Endodermal cell (in vitro differentiated cells): Measurements from ENCODE around the gene CDADC1. TPM values are rescaled to one million over a fixed set of nuclear protein-coding genes. Genes with fewer than 3 reads are reported as not detected.

ENCODE experiments used
- DNase-seq: peaks from one replicate; pipeline ENCODE4 v3.0.0-alpha.2; 2017
- H3K27ac ChIP-seq: 2 replicates; pipeline ENCODE4 v1.5.1; 2013; ENCODE audit warnings: mild to moderate bottlenecking, low read depth, low read length, moderate library complexity
- H3K27me3 ChIP-seq: 2 replicates; pipeline ENCODE4 v1.6.1; 2013; ENCODE audit warnings: mild to moderate bottlenecking, low read length, moderate library complexity; ENCODE audit not compliant: insufficient read depth, control insufficient read depth, poor library complexity, severe bottlenecking
- H3K36me3 ChIP-seq: 2 replicates; pipeline ENCODE4 v1.7.0; 2013; ENCODE audit warnings: mild to moderate bottlenecking, low read length, moderate library complexity; ENCODE audit not compliant: control insufficient read depth, insufficient read depth
- H3K4me1 ChIP-seq: one replicate; pipeline ENCODE4 v1.7.0; 2013; ENCODE audit warnings: low read length; ENCODE audit not compliant: control insufficient read depth, insufficient read depth
- H3K4me3 ChIP-seq: 2 replicates; pipeline ENCODE4 v1.5.1; 2013; ENCODE audit warnings: mild to moderate bottlenecking, low read length, moderate library complexity
- H3K9ac ChIP-seq: 2 replicates; pipeline ENCODE4 v1.6.1; 2013; ENCODE audit warnings: mild to moderate bottlenecking, low read length, moderate library complexity; ENCODE audit not compliant: poor library complexity, severe bottlenecking; ENCODE audit errors: extremely low read depth
- H3K9me3 ChIP-seq: 2 replicates; pipeline ENCODE4 v1.6.1; 2013; ENCODE audit warnings: mild to moderate bottlenecking, low read length, moderate library complexity; ENCODE audit not compliant: control insufficient read depth
- H3K27ac Mint-ChIP-seq: 2 replicates; pipeline ENCODE4 v1.8.0; 2020; ENCODE audit warnings: mixed read lengths
- H3K27me3 Mint-ChIP-seq: 2 replicates; pipeline ENCODE4 v1.8.0; 2021; ENCODE audit warnings: mild to moderate bottlenecking, mixed read lengths; ENCODE audit not compliant: insufficient read depth
- H3K36me3 Mint-ChIP-seq: 2 replicates; pipeline ENCODE4 v1.8.0; 2020; ENCODE audit warnings: low read depth, mixed read lengths
- H3K4me1 Mint-ChIP-seq: 2 replicates; pipeline ENCODE4 v1.8.0; 2020; ENCODE audit warnings: mixed read lengths
- H3K4me3 Mint-ChIP-seq: 2 replicates; pipeline ENCODE4 v1.8.0; 2020; ENCODE audit warnings: mild to moderate bottlenecking, moderate library complexity, mixed read lengths
- H3K9me3 Mint-ChIP-seq: 2 replicates; pipeline ENCODE4 v1.8.0; 2020; ENCODE audit warnings: mild to moderate bottlenecking, mixed read lengths
- WGBS, 2 experiments: methylation state at CpG; one replicate each; pipeline versions ENCODE4 v1.1.5 to v1.1.7; 2013; ENCODE audit warnings: missing lambda C conversion rate in 2 of 2, mixed read lengths in 1 of 2; ENCODE audit not compliant: insufficient coverage in 1 of 2, insufficient read length in 1 of 2; 5-methylcytosine and 5-hydroxymethylcytosine counted together
- total RNA-seq, 2 donors: library from RNA; stranded (reverse); fragmentation: NEBNext Ultra II Directional in 1 of 2; extraction: Animal tissue kit (Norgen Biotek cat#: 25700) in 1 of 2; gene quantifications; 2 replicates in 1 of 2; 3 replicates in 1 of 2; pipeline ENCODE4 v1.2.1, GENCODE V29; 2021
- TF ChIP-seq, protein P1 (sequence below): fragments of 200-600 bp; sonication (generic); conservative IDR thresholded peaks from 2 replicates; pipeline ENCODE4 v1.5.0; 2021; ENCODE audit warnings: antibody characterized with exemption, mild to moderate bottlenecking

CDADC1 gene
- total RNA-seq, 2 donors from 2014 or later, result 6.0 to 15.8 TPM

DNA sequence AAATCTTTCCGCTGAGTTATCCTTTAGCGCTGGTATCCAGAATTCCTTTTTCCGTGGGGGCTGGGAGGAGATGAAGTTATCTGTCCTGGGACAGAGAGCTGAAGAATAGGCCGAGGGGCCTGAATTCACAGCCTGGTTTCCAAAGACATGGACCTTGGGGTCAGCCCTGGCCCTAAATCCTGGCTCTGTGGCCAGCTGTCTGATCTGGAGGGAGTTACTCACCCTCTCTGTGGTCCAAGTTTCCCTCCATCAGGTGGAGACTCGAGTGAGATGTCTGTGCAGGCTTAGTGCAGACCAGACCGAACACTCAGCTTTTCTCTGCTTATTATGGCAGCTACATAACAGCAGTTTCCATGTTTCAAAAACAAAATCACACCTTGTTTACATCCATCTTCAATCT is 59.6 kb downstream of the CDADC1 start:
- no peaks in the 10 kb centered on the region for H3K27me3 ChIP-seq
- H3K27ac Mint-ChIP-seq, result no peak overlapping the region
- WGBS, 2 experiments, result 87 to 95% methylated on average over 5 to 6 of the region's 6 CpGs

DNA sequence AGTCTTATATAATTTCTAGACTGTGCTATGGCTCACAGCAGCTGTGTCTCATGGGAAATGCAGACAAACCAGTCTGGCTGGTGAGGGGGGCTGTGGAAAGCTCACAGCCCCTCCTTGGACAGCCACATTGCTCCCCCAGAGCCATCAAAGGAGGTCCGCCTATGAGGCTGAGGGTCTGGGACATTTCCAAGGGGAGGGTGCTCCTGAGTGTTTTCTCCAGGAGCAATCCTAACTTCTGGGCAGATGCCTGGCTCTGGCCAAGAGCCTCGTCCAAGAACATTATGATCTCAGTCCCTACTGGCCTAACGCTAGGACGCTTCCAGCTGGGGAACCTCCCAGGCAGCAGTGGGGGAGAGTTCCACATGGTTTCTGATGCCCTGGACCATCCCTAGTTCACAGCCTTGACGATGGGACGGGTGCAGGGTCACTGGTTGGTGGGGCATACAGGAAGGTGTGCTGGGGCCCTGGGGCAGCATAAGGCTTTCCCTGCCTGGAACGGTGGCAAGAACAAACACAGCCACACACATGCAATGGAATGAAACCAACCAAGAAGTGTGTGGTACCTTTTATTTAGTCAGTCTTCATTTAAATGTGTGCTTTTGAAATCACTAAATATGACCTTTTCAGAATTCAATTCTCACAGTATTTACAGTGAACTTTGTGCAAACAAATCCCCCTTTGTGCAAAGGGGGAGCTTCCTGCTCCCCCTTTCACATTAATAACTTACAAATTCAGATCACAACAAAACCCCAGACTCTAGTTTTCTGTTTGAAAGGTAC is 60.6 kb downstream of the CDADC1 start:
- 88 to 89% methylated on average over 4 to 7 of the region's 7 CpGs for WGBS, 2 experiments
- H3K36me3 ChIP-seq, result no peaks in the 10 kb centered on the region
- H3K36me3 Mint-ChIP-seq, result no peaks in the 10 kb centered on the region
- H3K4me1 Mint-ChIP-seq, result no peaks in the 10 kb centered on the region
- H3K9me3 Mint-ChIP-seq, result no peaks in the 10 kb centered on the region
- H3K4me3 Mint-ChIP-seq, result no peak overlapping the region
- H3K27ac Mint-ChIP-seq, result no peak overlapping the region
- H3K4me3 ChIP-seq, result no peak overlapping the region
- no peaks in the 10 kb centered on the region for H3K27me3 Mint-ChIP-seq
- H3K27me3 ChIP-seq, result no peaks in the 10 kb centered on the region
- no peak for DNase-seq
- H3K4me1 ChIP-seq, result no peaks in the 10 kb centered on the region
- TF ChIP-seq, protein P1, sequence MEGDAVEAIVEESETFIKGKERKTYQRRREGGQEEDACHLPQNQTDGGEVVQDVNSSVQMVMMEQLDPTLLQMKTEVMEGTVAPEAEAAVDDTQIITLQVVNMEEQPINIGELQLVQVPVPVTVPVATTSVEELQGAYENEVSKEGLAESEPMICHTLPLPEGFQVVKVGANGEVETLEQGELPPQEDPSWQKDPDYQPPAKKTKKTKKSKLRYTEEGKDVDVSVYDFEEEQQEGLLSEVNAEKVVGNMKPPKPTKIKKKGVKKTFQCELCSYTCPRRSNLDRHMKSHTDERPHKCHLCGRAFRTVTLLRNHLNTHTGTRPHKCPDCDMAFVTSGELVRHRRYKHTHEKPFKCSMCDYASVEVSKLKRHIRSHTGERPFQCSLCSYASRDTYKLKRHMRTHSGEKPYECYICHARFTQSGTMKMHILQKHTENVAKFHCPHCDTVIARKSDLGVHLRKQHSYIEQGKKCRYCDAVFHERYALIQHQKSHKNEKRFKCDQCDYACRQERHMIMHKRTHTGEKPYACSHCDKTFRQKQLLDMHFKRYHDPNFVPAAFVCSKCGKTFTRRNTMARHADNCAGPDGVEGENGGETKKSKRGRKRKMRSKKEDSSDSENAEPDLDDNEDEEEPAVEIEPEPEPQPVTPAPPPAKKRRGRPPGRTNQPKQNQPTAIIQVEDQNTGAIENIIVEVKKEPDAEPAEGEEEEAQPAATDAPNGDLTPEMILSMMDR, result no peak
- H3K9me3 ChIP-seq, result no peaks in the 10 kb centered on the region
- H3K27ac ChIP-seq, result no peak overlapping the region
- no peak overlapping the region for H3K9ac ChIP-seq

More for the DNA sequence above, 59.6 kb downstream of the CDADC1 start:
- Mint-ChIP-seq H3K4me3 (no peak overlapping the region), H3K9me3 (no peaks in the 10 kb centered on the region), H3K4me1 (no peaks in the 10 kb centered on the region), H3K27me3 (no peaks in the 10 kb centered on the region), H3K36me3 (no peaks in the 10 kb centered on the region)
- no peaks in the 10 kb centered on the region for H3K9me3 ChIP-seq
- no peaks in the 10 kb centered on the region for H3K4me1 ChIP-seq
- H3K27ac ChIP-seq, result no peak overlapping the region
- no peak overlapping the region for H3K9ac ChIP-seq
- DNase-seq, result no peak
- H3K4me3 ChIP-seq, result no peak overlapping the region
- H3K36me3 ChIP-seq, result no peaks in the 10 kb centered on the region
- TF ChIP-seq, protein P1, result no peak

DNA sequence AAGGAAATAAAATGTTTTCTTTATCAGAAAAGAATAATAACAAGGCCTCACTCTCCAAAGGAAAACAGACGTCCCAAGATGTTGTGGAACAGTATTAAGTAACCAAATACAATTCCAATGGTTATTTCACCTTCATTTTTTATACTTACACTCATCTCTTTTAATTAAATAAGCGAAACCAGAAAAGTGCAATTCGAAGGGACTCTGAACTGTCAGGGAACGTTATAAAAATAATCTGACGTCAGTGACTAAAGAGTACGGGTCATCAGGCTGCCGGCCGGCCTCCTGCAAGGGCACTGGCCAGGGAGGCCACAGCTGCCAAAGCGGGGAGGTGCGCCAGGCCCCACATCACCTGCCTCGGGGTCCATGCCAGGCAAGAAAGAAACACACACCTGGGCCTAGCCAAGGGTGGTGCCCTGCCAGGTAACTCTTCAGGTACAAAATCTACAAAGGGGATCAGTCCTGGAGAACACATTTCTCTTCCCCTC is 61.2 kb downstream of the CDADC1 start:
- H3K36me3 ChIP-seq, result no peaks in the 10 kb centered on the region
- WGBS, 2 experiments, result 91 to 92% methylated on average over 6 to 11 of the region's 11 CpGs
- H3K4me1 ChIP-seq, result no peaks in the 10 kb centered on the region
- Mint-ChIP-seq H3K9me3 (no peaks in the 10 kb centered on the region), H3K36me3 (no peaks in the 10 kb centered on the region), H3K27me3 (no peaks in the 10 kb centered on the region), H3K27ac (no peak overlapping the region), H3K4me3 (no peak overlapping the region), H3K4me1 (peaks cover 2% of the 10 kb centered on the region)
- TF ChIP-seq, protein P1, result no peak
- no peaks in the 10 kb centered on the region for H3K27me3 ChIP-seq
- no peak for DNase-seq
- no peaks in the 10 kb centered on the region for H3K9me3 ChIP-seq
- H3K27ac ChIP-seq, result no peak overlapping the region
- no peak overlapping the region for H3K9ac ChIP-seq
- H3K4me3 ChIP-seq, result no peak overlapping the region
